GM18502 (cell line): ENCODE results near the gene EIF3L.
A peak's percentile ranks its signal among the peaks of the same experiment; 100 is the strongest.

ENCODE experiments used
- ATAC-seq: cut with Tn5 transposase; IDR thresholded peaks from one replicate; pipeline ENCODE4 v1.9.1; 2021; ENCODE audit warnings: mild to moderate bottlenecking; ENCODE audit not compliant: unreplicated experiment, poor library complexity

Gene EIF3L

GRCh38 chr22:37816543-37817180 lies 32.6 kb upstream of the EIF3L start:
- no peak for ATAC-seq

DNA sequence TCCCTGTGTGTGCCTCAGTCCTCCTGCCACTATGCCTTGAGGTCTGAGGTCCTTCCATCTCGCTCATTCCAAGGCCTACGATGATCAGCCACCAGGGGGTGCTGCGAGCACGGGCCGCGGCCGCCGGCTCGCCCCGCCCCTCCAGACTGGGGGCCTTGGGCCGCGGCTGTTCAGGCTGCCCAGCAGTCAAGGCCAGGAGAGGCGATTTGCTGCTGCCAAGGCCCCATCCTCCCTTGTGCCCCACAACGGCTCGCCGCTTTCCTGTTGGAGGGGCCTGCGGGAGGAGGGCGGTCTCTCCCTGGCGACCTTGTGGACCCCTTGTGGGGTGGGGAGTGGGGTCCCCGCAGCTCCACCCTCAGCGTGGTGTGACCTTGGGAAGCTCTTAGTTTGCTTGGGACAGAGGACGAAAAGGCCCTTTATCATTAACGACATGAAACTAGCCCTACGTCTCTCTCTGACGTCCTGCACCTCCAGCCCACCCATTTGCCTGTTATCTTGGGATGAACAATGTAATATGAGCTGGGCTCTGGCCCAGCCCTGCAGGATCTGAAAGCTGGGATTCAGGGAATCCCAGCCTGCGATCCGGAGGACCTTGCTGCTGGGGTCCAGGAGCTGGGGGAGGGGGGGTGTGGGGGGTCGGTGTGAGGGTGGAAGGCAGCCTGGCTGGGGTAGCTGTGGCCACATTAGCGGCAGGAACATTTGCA lies 31.4 kb upstream of the EIF3L start:
- ATAC-seq, result no peak

GRCh38 chr22:37818409-37819104 lies 30.7 kb upstream of the EIF3L start:
- no peak for ATAC-seq

- no peak for ATAC-seq
Measured at GRCh38 chr22:37819105-37819433, 30.1 kb upstream of the EIF3L start.

GRCh38 chr22:37820350-37820749 lies 28.9 kb upstream of the EIF3L start:
- no peak for ATAC-seq

DNA sequence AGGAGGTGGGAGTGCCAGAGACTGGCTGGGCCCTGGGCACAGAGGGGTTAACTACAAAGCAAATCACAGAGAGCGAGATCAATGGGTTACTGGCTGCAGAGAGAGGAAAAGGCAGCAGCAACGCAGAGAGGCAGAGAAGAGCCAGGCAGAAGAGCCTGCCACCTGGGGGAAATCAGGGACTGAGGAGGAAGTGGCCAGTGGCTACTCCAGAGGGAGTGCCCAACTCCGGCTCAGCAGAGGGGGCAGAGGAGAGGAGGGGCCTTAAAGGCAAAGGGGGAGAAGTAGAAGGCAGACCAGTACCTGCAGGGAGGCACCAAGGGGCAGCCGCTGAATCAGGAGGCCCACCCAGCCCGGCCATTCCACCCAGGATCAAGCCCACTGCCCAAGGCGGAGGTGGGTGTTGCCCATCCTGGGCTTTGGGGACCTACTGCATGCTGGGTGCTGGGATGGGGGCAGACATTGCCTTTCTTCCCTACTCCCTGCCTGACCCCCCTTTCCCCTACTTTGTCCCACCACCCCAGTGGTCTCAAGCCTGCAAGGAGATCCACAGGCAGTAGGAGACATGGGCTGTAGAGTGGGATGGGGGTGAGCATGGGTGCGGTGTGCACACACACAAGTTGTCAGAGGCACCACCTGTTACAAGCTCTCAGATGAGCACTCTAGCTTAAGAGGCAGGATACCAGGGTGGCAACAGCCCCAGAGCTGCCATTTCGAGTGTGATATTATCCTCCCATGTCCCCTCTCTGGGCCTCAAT lies 27.0 kb upstream of the EIF3L start:
- no peak for ATAC-seq

DNA sequence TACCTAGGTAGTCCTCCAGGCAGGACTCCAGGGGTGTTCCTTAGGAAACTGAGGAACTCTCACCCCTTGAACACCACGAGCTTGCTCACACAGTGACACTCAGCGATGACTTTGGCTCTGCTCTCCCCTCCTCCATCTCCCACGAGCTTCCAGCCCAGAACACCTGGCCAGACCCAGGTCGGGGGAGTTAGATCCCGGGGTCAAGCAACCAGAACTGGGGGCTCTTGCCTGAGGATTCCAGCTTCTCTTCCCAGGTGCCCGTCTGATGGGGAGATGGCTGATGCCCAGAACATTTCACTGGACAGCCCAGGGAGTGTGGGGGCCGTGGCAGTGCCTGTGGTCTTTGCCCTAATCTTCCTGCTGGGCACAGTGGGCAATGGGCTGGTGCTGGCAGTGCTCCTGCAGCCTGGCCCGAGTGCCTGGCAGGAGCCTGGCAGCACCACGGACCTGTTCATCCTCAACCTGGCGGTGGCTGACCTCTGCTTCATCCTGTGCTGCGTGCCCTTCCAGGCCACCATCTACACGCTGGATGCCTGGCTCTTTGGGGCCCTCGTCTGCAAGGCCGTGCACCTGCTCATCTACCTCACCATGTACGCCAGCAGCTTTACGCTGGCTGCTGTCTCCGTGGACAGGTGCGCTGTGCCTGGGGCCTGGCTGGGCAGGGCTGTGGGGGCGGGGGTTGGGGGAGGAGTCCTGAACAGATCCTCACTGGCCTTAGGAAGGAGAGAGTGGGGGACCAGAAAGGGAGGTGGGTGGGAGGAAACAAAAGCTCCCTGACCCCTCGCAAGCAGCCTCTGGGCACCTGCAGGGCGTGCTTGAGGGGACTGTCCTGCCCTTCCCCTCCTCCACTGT lies 25.9 kb upstream of the EIF3L start, which contains the start of gene GALR3:
GALR3 (plus strand) TSS at position 249 of the 852 bp plus-strand sequence; CDS start at position 274, 25 bp downstream.
- no peak for ATAC-seq

DNA sequence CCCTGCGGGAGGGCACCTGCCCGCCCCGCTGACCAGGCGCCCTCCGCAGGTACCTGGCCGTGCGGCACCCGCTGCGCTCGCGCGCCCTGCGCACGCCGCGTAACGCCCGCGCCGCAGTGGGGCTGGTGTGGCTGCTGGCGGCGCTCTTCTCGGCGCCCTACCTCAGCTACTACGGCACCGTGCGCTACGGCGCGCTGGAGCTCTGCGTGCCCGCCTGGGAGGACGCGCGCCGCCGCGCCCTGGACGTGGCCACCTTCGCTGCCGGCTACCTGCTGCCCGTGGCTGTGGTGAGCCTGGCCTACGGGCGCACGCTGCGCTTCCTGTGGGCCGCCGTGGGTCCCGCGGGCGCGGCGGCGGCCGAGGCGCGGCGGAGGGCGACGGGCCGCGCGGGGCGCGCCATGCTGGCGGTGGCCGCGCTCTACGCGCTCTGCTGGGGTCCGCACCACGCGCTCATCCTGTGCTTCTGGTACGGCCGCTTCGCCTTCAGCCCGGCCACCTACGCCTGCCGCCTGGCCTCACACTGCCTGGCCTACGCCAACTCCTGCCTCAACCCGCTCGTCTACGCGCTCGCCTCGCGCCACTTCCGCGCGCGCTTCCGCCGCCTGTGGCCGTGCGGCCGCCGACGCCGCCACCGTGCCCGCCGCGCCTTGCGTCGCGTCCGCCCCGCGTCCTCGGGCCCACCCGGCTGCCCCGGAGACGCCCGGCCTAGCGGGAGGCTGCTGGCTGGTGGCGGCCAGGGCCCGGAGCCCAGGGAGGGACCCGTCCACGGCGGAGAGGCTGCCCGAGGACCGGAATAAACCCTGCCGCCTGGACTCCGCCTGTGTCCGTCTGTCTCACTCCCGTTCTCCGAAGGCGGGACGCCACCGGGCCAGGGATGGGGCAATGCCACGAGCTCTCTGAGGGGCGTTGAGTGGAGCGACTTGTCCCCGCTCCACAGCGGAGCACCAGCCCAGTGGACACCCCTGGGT lies 24.3 kb upstream of the EIF3L start:
- no peak for ATAC-seq

DNA sequence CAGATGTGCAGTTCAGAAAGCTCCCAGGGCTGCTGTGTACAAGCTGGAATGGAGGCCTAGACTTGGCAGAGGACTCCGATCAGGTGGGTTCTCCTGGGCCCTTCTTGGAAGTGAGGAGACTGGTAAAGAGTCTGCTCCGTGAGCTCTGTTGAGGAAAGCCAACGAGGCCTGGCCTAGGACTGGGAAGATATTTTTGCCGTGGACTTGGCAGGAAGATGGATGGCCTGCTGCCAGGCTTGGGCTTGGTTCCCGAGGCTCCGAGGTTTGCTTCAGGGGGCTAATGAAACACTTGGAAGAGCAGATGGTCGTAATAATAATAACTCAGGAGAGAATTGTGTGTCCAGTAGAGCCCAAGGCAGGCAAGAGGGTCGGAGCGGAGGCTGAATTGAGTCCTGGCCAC lies 22.2 kb upstream of the EIF3L start:
- ATAC-seq, result no peak

DNA sequence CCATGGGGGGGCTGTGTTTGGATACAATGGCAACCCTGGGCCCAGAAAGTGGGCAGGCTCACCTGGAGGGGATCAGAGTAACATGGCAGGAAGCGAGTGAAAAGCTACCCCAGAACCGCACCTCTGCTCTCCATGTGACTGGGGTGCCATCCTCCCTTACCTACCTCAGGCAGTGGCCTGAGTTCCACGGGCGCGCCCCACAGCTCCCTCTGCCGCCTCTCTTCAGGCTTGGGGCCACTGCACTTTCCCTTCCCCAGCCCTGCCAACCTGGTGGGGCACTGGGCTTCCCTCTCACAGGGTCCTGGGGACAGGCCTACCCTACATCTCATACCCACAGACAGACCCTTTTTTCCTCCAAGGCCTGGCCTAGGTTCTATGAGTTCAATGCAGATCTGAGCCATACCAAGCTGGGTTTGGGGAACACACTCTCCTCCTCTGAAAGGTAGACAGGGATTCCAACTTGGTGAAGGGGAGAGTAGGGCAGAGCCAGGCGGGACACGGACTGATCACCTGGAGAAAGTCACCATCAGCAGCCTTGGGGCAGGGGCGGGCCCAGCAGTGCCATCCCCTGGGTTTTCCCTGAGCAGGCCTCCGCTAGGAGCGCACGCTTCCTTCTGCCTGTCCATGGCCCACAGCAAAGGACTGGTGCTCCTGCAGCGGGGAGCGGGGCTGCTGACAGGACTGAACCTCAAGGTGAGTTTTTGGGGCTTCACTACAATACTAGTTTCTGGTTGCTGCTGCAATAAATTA lies 19.0 kb upstream of the EIF3L start:
- ATAC-seq, result no peak

DNA sequence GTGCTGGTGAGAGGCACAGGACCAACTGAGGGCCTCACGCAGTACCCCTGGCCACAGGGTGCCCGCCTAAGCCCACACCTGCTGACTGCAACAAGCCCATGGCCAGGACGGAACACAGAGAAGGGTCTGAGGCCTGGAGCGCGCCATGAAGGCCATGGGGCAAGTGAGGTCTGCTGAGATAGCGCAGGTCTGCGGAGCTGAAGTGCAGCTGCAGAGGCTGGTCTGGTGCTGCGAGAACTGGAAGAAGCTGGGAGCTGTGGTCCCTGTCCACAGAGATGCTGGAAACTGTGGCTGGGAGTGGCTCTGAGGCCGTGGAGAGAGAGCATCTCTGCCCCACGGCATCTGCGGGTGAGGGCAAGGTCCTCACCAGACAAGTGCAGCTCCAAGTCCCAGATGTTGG lies 17.7 kb upstream of the EIF3L start:
- no peak for ATAC-seq

- ATAC-seq, result no peak
Measured at GRCh38 chr22:37832022-37832857, 17.0 kb upstream of the EIF3L start.

DNA sequence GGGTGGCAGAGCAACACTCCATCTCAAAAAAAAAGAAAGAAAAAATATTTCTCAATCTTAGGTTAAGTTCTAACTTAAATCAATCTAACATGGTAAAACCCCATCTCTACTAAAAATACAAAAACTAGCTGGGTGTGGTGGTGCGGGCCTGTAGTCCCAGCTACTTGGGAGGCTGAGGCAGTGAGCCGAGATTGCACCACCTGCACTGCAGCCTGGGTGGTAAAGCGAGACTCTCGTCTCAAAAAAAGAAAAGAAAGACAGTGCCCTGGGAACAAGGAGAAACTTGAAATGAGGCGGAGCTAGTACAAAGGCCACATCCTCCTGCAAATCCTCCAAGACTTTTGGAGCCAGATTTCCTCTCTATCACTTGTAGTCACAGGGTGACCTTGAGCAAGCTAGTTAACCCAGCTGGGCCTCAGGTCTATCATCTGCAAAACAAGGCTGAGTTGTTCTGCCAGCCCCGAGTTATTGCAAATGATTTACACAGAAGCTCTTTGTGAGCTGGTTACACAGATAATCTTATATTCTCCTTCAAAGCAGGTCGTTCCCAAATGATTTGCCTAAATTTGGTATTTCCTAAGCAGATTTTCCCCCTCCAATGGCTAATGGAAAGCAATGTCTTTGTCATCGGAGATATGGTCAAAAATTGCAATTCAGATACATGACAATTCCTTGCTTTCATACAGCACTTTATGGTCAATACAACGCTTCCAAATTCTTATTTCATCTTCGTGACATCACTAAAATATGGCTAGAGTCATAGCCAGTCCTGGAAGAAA lies 7.0 kb upstream of the EIF3L start:
- no peak for ATAC-seq

DNA sequence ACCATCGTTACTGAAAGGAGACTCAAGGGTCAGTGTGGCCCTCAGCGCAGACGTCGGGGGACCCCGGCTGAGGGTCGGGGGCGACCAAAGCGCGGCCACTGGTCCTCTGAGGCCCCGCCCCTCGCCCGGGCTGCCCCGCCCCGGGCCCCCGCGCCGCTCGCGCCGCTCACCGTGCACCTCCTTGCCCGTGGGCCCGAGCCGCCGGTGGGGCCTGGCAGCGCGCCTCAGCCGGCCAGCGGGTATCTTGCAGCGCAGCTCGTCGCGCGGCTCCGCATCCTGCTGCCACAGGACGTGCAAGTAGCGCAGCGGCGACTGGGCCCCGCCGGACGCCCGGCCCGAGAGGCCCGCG lies 5.5 kb upstream of the EIF3L start:
- ATAC-seq, result peak; percentile 51

GRCh38 chr22:37844904-37845329 lies 4.3 kb upstream of the EIF3L start:
- no peak for ATAC-seq

DNA sequence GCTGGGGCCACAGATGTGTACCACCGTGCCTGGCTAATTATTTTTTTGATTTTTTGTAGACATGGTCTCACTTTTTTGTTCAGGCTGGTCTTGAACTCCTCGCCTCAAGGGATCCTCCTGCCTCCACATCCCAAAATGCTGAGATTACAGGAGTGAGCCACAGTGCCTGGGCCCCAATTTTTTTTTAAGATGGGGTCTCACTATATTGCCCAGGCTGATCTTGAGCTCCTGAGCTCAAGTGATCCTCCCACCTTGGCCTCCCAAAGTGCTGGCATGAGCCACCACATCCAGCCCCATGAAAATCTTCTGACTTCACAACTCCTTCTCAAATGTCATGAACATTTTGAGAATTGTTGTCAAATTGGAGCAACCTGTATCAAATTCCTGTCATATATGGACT lies 2.8 kb upstream of the EIF3L start:
- no peak for ATAC-seq
